HG03460 (cell line): ENCODE measurements around the gene GRAPL.
"Not testable (repeated sequence)": the region's sequence is repeated elsewhere in the genome, so short reads cannot be mapped to it uniquely, and the experiment has no call there.

Experiments used
- ATAC-seq: cut with Tn5 transposase; IDR thresholded peaks from one replicate; pipeline ENCODE4 v1.9.1; 2021; ENCODE audit not compliant: unreplicated experiment

GRAPL gene

DNA sequence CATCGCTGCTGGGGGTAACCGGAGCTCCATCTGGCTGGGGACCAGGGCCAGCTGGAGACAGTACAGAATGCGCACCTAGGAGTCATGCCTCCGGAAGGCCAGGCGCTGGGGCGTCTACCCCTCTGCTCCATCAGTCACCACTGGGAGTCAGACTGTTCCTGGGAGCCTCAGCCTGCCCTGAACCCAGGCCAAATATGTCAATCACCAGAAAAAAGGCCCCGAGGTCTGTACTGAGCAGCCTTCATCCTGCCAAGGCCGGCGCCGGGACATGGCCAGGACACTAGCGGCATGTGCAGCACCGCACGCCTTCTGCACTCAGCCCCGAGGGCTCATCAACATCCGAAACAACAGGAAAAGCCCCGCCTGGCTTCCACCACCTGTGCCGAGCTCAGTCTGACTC, 8.7 kb downstream of the GRAPL start:
- ATAC-seq, result not testable (repeated sequence)

DNA sequence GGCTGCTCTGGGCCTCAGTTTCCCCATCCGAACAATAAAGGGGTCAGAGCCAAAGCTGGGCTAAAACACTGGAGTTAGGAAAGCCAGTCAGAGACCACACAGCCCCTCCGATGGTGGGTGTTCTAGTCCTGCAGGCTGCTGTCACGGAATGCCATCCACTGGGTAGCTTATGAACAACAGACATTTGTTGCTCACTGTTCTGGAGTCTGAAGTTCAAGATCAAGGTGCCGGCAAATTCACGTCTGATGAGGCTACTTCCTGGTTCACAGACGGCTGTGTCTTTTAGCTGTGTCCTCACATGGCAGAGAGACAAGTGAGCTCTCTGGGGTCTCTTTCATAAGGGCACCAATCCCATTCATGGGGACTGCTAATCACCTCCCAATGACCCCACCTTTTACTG, 9.2 kb downstream of the GRAPL start:
- not testable (repeated sequence) for ATAC-seq

DNA sequence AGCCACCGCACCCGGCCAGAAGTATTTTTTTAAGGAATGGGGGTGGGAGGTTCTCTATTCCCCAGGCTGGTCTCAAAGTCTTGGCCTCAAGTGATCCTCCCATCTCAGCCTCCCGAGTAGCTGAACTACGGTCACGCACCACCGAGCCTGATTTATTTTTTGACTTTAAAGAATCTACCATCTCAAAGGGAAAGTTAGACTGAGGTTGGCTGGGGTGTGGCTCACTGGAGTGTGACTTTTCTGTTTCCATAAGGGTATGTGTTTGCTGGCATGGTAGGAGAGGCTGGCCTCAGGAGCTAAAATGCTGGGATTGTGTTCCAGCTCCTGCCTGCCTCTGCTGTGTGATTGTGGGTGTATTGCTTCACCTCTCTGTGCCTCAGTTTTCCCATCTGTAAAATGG, 10.6 kb downstream of the GRAPL start:
- ATAC-seq, result peak; percentile 36

- not testable (repeated sequence) for ATAC-seq
Observed at GRCh38 chr17:19141366-19142155, 14.2 kb downstream of the GRAPL start.

- not testable (repeated sequence) for ATAC-seq
Observed at GRCh38 chr17:19142419-19142818, 15.0 kb downstream of the GRAPL start.

- not testable (repeated sequence) for ATAC-seq
Observed at GRCh38 chr17:19143097-19143777, 15.8 kb downstream of the GRAPL start.

DNA sequence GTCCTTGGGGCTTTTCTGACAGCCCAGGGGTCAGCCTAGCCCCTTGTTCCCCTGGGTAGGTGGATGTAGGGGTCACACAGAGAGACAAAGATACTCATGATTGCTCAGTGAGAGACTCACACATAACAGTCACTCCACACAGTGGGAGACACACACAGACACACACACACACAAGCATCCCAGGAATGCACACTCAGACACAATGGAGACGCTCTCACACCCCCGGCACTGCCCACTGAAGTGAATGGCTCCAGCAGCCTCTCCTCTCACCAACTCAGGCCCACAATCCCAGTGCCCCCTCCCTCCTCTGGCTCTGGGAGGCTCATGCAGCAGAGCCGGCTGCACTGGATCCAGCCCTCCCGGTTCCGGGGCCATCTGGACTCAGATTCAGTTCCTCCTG, 17.0 kb downstream of the GRAPL start:
- not testable (repeated sequence) for ATAC-seq

DNA sequence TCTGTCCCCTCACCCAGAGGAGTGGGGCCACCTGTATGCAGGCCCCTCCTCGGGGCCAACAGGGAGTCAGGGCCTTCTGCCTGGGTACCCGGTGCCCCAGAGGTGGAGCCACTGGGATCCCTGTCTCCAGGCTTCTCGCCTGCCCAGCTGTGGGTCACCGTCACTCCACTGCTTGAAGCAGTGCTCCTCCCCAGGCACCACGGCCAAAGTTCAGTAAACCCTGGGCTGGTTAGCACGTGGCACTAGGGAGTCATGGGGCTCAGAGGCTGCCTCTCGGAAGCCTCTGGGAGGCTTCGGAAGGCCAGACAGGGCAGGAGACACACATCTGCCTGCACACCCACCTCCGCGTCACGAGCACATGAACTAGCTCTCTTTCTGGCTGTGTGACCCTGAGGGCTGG, 18.1 kb downstream of the GRAPL start:
- ATAC-seq, result not testable (repeated sequence)

DNA sequence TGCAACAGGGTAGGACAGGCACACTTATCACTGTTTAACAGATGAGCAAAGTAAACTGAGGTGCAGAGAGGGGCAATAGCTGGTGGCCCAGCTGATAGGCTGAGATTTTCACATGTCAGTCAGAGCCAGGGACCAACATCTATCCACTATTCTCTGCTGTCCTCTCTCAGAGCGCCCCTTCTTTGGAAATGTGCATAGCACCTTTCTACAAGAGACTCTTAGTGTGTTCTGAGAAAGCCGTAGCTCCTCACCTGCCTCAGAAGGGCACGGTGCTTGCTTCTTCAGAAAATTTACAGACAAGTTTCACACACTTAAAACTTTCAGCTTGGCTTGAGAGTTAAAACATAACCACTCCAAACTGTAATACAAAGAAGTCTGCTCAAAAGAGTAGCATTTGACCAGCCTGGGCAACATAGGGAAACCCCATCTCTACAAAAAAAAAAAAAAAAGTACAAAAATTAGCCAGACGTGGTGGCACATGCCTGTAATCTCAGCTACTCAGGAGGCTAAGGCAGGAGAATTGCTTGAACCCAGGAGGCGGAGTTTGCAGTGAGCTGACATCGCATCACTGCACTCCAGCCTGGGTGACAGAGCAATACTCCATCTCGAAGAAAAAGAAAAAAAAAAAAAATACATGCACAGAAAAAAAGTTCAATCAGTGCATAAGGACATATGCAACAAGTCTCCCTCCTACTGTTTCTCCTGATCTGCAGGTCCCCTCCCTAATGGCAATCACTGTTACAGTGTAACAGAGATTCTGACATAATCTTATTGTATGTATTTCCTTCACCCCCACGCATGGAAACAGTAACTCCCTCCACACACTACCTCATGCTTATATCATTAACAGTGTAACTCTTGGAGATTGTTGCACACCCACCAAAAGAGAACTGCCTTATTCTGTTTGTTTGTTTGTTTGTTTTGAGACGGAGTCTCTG, 23.6 kb downstream of the GRAPL start:
- not testable (repeated sequence) for ATAC-seq

DNA sequence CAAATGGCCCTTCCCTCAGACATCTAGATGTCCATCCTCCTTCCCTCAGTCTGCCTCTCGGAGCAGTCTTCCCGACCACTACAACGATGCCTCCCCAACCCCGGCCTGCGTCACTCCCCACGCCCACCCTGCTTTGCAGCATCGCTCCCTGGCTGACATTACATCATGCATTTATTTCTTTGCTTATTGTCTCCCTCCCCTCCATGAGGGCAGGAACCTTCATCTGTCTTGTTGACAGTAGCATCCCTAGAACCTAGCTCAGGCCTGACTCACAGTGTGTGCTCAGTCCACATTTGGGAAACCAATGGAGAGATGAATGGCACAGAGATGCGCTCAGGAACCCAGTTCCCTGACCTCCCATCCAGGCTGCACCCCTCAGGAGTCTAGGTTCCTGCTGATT, 30.2 kb downstream of the GRAPL start:
- not testable (repeated sequence) for ATAC-seq

DNA sequence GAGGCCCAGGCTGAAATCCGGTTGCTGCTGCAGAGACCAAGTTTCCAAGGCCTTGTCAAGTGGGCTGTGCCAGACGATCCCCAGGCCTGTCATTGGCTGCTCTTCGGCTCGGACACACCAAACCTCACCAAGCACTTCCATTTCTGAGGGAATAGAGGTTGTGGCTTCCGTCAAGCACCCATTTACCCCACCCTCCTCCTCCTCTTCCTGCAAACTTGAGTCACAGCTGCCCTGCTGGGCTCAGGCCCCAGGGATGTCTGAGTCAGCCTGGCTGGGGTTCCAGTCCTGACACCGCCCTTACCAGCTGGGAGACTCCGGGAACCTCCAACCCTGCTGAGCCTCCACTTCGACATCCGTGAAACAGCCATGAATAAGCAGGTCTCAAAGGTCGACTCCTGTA, 31.1 kb downstream of the GRAPL start:
- ATAC-seq, result not testable (repeated sequence)

DNA sequence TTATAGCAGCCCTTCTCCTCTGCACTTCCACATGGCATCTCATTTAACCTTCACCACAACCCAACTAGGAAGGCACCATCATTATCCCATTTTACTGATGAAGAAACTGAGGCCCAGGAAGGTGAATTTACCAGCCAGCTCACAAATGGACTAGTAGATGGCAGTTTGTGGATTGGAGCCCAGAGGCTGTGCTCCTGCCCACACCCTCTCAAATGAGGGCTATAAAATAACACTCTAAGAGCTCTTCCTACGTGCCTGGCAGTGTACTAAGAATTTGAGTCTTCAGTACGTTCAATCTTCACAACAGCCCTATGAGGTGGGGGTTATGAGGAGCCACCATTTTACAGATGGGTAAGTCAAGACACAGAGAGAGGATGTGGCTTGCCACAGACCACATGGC, 31.5 kb downstream of the GRAPL start:
- not testable (repeated sequence) for ATAC-seq

- not testable (repeated sequence) for ATAC-seq
Observed at GRCh38 chr17:19161308-19162107, 34.1 kb downstream of the GRAPL start.

DNA sequence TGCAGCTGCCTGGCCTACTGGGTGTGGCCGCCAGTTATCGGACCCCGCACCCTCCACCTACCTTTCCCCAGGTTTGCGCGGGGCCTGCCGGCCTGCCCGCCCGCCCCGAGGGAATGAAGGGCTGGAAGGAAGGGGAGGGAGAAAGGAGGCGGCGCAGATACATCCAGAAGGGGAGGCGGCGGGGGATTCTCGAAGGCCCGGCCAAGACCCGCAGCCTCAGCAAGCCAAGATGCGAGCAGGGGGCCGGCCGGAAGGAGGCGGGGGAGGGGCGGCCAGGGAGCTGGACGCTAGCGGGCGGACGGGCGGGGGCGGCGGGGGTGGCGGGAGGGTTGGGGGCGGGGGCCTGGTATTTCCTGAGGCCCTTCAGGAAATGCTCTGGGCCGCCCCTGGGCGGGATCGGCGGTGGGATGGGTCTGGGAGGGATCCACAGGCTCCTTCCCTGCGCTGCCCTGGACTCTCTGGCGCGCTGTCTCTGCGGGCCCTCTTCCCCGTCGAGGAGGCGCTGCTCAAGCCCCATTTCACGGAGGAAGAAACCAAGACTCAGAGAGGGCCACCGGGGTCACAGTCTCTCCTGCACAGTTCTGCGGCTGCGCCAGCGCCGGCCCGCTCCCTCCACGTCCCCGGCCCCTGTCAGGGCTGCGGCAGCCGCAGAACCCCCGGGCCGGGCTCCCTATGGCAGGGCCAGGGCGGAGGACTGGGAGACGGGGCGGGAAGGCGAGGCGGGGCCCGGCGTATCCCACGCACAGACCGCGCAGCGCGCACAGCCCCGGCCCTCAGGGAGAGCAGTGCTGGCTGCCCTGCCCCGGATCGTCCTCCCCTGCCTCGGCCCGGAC, 35.2 kb downstream of the GRAPL start:
- not testable (repeated sequence) for ATAC-seq

GRCh38 chr17:19174422-19174821, 47.0 kb downstream of the GRAPL start:
- ATAC-seq, result not testable (repeated sequence)

GRCh38 chr17:19175410-19175809, 48.0 kb downstream of the GRAPL start:
- ATAC-seq, result not testable (repeated sequence)

DNA sequence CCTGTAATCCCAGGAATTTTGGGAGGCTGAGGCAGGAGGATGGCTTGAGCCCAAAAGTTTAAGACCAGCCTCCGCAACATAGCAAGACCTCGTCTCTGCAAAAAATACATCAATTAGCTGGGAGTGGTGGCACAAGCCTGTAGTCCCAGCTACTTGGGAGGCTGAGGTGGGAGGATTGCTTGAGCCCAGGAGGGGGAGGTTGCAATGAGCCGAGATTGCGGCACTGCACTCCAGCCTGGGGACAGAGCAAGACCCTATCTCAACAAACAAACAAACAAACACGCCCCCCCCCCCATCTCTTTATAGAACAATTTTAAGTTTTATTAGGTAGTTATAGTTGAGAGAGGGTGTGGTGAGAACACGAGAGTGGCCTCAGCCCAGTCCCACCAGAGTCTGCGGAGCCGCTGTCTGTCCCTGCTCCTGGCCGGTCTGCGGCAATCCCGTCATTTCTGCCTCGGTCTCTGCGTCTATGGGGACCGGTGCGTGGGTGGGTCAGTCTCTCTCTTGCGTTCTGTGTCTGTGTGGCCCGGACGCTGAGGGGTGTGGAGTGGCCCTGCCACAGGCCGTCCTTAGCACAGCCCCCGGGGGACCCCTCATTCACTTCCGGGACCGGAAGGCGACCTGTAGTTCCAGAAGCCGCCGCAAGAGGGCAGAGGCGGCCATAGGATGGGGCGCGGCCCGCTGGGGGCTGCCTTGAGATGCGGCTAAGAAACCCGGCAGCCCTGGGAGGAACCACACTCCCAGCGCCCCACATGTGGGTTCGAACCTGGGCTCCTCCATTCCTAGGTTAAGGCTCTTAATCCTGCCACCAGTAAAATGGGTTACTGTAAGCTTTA, 53.9 kb downstream of the GRAPL start:
- peak; percentile 96 for ATAC-seq
